ENCODE results near the gene PLXNA4.

GRCh38 chr7:132398253-132398925 lies 177.9 kb downstream of the PLXNA4 start:
- TF ChIP-seq CTCF (IDR thresholded peaks at IDR 0.05) = no peak
- no peak for TF ChIP-seq SMC3 (IDR thresholded peaks at IDR 0.05)
- no peak for TF ChIP-seq FOSL2 (IDR thresholded peaks at IDR 0.05)
- TF ChIP-seq FOSL2 (CRISPR knock-in tag; IDR thresholded peaks at IDR 0.05) = no peak
- TF ChIP-seq POLR2A (IDR thresholded peaks at IDR 0.05; ENCODE audit: low read length) = no peak
- no peak for TF ChIP-seq ATOH8 (CRISPR knock-in tag; IDR thresholded peaks at IDR 0.05; ENCODE audit: low read depth)
- no peak for TF ChIP-seq FOXS1 (CRISPR knock-in tag; IDR thresholded peaks at IDR 0.05)
- TF ChIP-seq TP53 (CRISPR knock-in tag; IDR thresholded peaks at IDR 0.05) = no peak
- TF ChIP-seq MAFK (IDR thresholded peaks at IDR 0.05; ENCODE audit: partially characterized antibody) = no peak
- no peak for TF ChIP-seq USF2 (IDR thresholded peaks at IDR 0.05)
- TF ChIP-seq RAD21 (conservative IDR thresholded peaks at IDR 0.05 in 1 of 2, IDR thresholded peaks at IDR 0.05 in 1 of 2) = no peak
- no peak for TF ChIP-seq CHD2 (IDR thresholded peaks at IDR 0.05; ENCODE audit: low read length, partially characterized antibody)
- no peak for TF ChIP-seq NFE2L2 (conservative IDR thresholded peaks at IDR 0.05; ENCODE audit: low read length)
- no peak for TF ChIP-seq POLR2AphosphoS2 (conservative IDR thresholded peaks at IDR 0.05; ENCODE audit: low read length)

All from A549 (cell line).